GM13976 (cell line): ENCODE data around the gene USP14.

ENCODE experiments used
- DNase-seq: peaks from one replicate; pipeline ENCODE4 v3.0.0; 2012; ENCODE audit warnings: low spot score
- in situ Hi-C: fragments of 300-500 bp; cut with MboI; formaldehyde crosslinking; loops from one replicate; pipeline ENCODE4 v1.12.0; 2022; ENCODE audit warnings: low sequenced_read_pairs, mixed read lengths, inconsistent platforms; ENCODE audit not compliant: unreplicated experiment
- TF ChIP-seq, protein P1 (sequence below): IDR thresholded peaks from 2 replicates; pipeline ENCODE4 v1.5.1; 2012; ENCODE audit warnings: borderline replicate concordance, mild to moderate bottlenecking; ENCODE audit not compliant: insufficient read depth; ENCODE audit errors: extremely low read depth, missing control alignments, control extremely low read depth

Gene USP14

DNA sequence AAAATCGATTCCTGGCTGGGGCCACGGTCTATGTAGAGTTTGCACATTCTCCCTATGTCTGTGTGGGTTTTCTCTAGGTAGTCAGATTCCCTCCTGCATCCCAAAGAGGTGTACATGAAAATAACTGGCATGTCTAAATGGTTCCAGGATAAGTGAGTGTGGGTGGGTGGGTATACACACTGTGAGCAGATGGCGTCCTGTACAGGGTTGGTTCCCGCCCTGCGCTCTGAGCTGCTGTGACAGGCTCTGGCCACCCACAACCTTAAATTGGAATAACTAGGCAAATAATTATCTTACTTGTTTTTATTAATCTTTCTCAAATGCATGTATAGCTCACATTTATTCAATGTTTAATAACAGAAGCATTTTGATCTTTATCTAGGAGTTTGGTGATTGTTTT is 93.2 kb downstream of the USP14 start:
- in situ Hi-C loops: no loop called here
- DNase-seq: no peak
- TF ChIP-seq, protein P1, sequence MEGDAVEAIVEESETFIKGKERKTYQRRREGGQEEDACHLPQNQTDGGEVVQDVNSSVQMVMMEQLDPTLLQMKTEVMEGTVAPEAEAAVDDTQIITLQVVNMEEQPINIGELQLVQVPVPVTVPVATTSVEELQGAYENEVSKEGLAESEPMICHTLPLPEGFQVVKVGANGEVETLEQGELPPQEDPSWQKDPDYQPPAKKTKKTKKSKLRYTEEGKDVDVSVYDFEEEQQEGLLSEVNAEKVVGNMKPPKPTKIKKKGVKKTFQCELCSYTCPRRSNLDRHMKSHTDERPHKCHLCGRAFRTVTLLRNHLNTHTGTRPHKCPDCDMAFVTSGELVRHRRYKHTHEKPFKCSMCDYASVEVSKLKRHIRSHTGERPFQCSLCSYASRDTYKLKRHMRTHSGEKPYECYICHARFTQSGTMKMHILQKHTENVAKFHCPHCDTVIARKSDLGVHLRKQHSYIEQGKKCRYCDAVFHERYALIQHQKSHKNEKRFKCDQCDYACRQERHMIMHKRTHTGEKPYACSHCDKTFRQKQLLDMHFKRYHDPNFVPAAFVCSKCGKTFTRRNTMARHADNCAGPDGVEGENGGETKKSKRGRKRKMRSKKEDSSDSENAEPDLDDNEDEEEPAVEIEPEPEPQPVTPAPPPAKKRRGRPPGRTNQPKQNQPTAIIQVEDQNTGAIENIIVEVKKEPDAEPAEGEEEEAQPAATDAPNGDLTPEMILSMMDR: no peak

- no peak for DNase-seq
- TF ChIP-seq, protein P1: no peak
- in situ Hi-C loops: no loop called here
Measured at GRCh38 chr18:253121-253520, 94.8 kb downstream of the USP14 start.

DNA sequence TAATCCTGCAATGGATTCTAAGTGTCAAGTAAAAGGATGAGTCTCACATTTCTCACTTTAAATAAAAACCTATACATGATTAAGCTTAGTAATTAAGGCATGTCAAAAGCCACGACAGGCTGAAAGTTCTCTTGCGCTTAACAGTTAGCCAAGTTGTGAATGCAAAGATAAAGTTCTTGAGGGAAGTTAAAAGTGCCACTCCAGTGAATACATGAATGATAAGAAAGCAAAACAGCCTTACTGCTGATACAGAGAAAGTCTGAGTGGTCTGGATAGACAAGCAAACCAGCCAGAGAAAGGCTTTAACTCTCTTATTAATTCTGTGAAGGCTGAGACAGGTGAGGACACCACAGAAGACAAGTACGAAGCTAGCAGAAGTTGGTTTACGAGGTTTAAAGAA is 96.8 kb downstream of the USP14 start:
- TF ChIP-seq, protein P1: no peak
- in situ Hi-C loops: no loop called here
- DNase-seq: no peak

DNA sequence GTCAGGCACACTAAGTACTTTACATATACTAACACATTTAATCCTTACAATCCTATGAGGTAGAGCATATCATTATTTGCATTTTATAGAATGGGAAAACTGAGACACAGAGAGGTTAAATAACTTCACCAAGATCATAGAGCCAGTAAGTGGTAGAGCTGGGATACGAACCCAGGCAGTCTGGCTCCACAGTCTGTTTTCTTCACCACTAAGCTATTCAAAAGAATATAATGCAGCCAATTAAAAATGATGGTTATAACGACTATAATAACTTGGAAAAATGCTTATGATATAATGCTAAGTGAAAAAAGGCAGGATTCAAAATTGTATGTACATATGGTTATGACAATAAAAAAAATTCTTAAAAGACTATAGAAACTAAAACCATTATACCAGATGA is 102.2 kb downstream of the USP14 start:
- no peak for DNase-seq
- in situ Hi-C loops: no loop called here
- TF ChIP-seq, protein P1: no peak

- in situ Hi-C loops: no loop called here
- DNase-seq: no peak
- TF ChIP-seq, protein P1: no peak
Measured at GRCh38 chr18:261398-262073, 103.2 kb downstream of the USP14 start.
